ENCODE data around the gene INPP1.

DNA sequence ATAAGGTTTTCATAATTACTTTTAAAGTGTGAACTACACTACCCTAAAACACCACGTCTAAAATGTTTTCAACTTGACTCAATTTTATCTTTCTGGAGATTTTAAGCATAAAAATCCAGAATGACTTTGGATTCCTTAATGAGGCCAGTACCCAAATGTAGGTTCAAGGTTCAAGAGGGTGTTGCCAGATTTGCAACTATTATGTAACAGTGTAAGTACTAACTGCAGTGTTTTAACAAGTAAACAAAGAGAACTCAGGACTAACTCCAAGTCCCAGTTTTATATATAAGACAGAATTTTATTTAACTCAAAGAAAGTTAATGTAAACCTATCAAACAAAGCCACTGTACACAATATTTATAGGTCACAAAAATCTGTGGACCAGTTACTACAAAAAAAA lies 29.5 kb upstream of the INPP1 start:
- TF ChIP-seq, protein P1, sequence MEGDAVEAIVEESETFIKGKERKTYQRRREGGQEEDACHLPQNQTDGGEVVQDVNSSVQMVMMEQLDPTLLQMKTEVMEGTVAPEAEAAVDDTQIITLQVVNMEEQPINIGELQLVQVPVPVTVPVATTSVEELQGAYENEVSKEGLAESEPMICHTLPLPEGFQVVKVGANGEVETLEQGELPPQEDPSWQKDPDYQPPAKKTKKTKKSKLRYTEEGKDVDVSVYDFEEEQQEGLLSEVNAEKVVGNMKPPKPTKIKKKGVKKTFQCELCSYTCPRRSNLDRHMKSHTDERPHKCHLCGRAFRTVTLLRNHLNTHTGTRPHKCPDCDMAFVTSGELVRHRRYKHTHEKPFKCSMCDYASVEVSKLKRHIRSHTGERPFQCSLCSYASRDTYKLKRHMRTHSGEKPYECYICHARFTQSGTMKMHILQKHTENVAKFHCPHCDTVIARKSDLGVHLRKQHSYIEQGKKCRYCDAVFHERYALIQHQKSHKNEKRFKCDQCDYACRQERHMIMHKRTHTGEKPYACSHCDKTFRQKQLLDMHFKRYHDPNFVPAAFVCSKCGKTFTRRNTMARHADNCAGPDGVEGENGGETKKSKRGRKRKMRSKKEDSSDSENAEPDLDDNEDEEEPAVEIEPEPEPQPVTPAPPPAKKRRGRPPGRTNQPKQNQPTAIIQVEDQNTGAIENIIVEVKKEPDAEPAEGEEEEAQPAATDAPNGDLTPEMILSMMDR (IDR thresholded peaks at IDR 0.05; ENCODE audit: borderline replicate concordance, extremely low read depth, low read length, poor library complexity, severe bottlenecking), result no peak
- TF ChIP-seq EZH2 (IDR thresholded peaks at IDR 0.05; ENCODE audit: borderline replicate concordance, low read depth, low read length, severe bottlenecking), result no peak

Measured in DND-41 (cell line).